Activated T-helper 1 cell treated with Interleukin-2 at 50 U/mL for 16 hours (primary cell): ENCODE data around the gene DLGAP5.

Source experiments
- DNase-seq: peaks from one replicate; pipeline ENCODE4 v3.0.0-alpha.2; 2020; ENCODE audit warnings: low read depth

The DLGAP5 gene

DNA sequence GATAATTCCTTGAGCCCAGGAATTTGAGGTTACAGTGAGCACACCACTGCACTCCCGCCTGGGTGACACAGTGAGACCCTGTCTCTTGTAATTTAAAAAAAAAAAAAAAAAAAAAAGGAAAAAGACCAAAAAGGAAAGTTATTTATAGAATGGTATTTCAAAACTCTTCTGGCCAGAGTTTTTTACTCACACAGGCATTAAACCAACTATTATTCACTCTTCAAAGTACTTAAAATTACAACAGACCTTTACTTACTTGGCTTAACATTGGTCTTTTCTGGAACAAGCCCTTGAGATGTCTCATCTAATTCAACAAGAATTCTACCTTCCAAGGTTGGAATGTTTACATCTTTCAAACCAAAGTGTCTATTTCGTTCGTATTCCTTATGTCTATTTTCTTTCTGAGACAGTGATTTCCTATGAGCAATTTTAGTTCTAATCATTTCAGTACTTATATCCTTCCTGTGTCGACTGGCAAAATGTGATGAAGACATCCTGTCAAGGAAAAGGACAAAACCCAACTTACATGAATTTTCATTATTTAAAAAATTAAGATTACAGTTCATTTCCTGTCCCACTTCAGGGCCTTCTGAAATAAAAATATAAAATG lies 2.6 kb downstream of the DLGAP5 start:
- no peak for DNase-seq

DNA sequence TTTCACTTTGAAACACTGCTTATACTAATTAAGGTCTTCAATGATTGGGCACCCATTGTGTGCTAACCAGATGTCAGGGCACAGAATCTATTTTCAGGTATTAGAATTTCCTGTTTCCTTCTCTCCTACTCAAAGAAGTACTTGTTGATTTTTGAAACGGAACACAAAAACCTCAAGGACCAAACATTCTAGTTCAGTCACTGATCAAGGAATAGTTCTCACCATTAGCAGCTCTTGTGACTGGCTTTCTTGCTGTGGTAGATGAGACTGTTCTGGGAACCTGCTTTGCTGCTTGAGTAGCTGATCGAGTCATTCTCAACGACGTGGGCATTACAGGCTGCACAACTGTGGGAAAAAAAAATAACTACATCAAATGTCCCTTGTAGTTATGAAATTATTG lies 11.0 kb downstream of the DLGAP5 start:
- no peak for DNase-seq

GRCh38 chr14:55180006-55180405 lies 11.4 kb downstream of the DLGAP5 start:
- no peak for DNase-seq

GRCh38 chr14:55170526-55170925 lies 20.9 kb downstream of the DLGAP5 start:
- no peak for DNase-seq

- no peak for DNase-seq
These were observed 30.4 kb downstream of the DLGAP5 start for GRCh38 chr14:55160989-55161388.

DNA sequence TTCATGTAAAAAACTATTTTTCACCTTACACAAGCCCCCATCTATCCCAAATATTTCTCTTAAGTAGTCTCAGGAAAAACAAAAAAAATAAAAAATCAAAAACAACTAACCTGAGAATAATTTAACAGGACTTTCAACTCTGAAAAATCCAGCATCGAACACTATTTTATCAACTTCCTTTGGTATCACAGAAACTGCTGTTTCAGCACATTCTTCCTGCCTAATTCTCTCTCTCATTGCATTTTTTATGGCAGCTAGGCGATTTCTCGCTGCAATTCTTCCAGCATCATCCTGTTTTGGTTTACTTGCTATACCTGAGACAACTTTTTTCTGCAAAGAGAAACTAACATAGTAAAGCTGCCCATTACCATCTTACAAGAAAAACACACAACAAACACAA lies 33.0 kb downstream of the DLGAP5 start:
- no peak for DNase-seq

DNA sequence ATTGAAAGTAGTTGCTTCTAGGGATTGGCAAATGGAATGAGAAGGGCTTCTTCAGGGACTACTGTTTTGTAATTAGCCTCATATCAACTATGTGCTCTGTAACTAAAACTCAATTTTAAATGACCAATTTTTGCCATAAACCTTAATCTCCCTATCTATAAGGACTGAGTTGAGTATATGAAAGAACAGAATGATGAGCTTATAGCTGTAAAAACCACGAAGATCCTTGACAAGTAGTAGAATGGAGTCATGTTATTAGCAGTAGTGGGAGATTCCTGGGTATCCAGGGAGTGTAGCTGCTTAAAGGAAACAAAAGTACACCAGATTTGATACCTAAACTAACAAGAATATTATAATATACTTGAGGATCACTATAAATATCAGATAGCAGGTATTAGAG lies 34.3 kb downstream of the DLGAP5 start:
- no peak for DNase-seq

- no peak for DNase-seq
These were observed 37.4 kb downstream of the DLGAP5 start for GRCh38 chr14:55153951-55154350.

- DNase-seq: no peak
These were observed 39.2 kb downstream of the DLGAP5 start for GRCh38 chr14:55152052-55152753.

GRCh38 chr14:55151601-55152000 lies 39.8 kb downstream of the DLGAP5 start:
- DNase-seq: no peak

GRCh38 chr14:55146425-55146824 lies 45.0 kb downstream of the DLGAP5 start:
- no peak for DNase-seq

GRCh38 chr14:55142466-55142865 lies 48.9 kb downstream of the DLGAP5 start:
- DNase-seq: no peak

DNA sequence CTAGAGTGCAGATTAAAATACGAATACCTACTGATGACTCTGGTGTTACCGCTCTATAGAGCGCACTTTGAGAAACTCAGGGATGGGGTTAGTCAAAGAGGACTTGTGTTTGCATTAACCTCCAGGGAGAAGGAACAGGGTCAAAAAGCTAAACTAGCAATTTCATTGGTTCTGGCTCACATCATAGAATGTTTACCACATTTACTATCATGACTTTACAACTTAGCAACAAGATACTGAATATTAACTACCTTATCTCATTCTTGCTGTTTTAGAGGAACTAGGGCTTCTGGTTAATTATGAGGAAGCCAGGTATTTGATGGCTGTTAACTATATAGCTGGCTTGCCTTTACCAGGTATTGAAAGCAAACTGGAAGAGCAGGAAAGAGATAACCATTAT lies 49.6 kb downstream of the DLGAP5 start:
- DNase-seq: no peak

DNA sequence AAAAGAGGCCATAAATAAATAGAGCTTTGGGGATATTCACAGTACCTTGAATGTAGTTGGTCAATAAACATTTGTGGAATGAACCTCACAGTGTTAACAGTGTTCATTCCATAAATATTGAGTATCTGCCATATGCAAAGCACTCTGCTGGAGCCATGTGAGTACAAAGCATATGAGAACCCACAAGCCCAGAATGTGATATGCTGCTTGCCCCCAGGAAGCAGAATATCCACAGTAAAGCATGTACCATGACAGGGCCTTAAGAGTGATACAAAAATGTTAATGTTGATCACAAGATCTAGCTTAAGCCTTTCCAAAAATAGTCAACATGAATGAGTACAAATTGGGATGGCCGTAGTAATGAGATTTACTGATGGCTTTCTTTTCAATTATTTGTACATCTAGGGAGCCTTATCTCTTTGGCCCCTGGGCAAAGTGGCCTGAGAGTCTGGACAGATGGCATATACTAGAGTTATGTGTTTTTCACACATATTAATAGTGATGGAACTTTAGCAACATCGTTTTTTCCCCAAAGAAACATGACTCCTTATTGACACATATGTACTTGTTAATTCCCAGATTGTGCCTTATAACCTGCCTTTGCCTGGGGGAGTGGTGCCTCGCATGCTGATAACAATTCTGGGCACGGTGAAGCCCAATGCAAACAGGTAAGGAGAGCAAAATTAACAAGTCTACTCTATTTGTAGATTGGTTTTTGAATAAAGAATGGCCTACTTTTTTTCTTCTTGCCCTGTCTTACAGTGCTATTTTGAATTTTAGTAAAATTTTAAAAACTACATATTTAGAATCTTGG lies 51.5 kb downstream of the DLGAP5 start:
- no peak for DNase-seq

DNA sequence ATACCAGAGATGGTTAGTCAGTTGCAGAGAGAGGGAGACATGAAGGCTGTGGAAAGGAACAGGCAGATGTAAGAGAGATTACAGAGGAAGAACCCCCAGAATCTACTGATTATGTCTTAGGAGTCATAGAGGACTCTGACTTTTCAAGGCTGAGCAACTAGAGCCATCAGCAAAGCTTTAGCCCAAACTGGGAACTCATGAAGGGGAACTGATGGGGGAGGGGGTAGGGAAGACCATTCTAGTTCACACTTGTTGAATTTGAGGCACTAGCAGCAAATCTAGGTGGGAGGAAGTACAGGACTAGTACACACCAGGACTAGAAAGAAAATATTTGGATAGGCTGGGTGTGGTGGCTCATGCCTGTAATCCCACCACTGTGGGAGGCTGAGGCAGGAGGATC lies 52.2 kb downstream of the DLGAP5 start:
- DNase-seq: no peak

- no peak for DNase-seq
These were observed 53.3 kb downstream of the DLGAP5 start for GRCh38 chr14:55138091-55138490.

DNA sequence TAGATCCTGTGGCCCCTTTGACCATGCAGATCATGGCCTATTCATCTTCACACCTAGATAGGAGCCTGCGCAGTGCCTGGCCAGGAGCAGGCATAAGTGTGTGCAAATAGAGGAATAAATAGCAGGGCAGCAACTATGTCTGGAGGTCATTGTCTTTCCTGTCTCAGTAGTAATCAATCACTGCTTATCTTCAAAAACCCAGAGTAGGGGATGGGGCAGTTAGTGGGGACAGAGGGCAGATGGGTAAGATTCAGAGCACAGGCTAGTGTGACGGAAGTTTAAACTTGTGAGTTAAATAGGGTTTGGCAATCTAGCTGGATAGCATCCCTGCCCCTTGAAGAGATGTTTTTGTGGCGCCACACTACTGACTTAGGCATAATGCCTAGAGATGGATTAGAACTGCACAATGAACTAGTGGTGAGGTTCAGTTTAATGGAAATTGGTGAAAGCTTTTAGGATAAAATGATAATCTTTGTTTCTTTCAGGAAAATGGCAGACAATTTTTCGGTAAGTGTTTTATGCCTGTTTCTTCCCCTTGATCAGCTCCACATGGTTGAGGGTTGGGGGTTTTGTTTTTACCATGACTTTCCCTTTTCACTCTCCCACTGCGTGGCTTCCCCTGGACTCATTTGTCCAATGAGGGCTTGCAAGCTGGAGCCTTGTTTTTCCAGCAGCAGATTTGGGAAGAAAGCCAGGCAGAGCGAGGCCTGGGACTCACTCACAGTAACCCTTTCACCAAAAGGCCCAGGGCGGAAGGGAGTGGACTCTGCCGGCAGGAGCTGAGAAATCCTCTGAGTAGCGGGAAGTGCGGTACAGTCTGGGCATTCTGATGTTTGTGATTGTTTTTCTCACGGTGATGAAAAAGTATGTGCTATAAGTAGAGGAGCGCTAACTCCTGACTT lies 54.2 kb downstream of the DLGAP5 start:
- DNase-seq: no peak

DNA sequence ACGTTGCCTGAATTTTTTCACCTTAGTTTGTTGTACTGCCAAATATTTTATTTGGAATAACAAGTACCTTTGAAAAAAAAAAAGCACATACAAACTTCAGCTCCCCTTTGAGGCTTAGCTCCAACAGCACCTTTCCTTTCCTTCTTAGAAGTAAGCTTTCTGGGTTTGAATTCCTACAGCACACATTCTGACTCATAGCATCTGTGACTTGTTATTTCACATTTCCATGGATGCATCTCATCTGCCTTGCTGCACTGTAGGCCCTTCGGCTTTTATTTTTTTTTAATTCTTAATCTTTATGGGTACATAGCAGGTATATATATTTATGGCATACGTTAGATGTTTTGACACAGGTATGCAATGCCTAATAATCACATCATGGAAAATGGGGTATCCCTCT lies 55.1 kb downstream of the DLGAP5 start:
- DNase-seq: no peak

DNA sequence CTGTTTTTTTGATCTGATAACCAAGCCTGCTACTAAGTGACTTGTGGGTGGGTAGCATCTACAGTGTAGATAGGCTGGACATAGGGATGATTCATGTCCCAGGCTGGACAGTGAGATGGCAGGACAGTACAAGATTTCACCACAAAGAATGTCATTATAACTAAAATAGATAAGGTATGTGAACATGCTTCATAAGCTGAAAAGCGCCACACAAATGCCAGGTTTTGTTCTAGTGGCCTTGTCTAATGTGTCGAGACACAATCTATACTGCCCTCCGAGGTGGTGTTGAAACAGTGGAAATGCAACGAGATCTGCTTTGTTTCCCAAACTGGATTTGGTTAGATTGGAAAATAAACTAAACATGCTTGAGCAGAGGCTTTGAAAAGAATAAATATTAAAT lies 58.0 kb downstream of the DLGAP5 start:
- no peak for DNase-seq

GRCh38 chr14:55131370-55132137 lies 59.8 kb downstream of the DLGAP5 start:
- no peak for DNase-seq

DNA sequence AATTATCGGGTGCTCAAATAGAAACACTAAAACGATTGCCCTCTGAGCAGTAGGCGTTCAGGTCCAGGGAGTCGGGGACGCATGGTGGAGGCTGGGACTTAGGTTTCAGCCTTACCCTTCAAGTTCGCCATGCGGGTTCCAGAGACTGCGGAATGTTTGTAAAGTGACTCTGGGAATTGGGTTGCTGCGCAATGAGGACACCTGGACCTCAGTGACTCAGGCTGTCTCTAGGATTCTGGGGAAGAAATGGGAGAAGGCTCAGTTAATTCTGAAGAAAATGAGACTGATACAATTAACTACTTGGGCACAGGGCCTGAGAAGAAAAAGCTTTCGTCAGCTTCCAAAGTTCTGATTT lies 61.2 kb downstream of the DLGAP5 start:
- no peak for DNase-seq
